Stimulated activated CD8-positive, alpha-beta memory T cell treated with anti-CD3 and anti-CD28 coated beads, Interleukin-4, amount 100 ng/mL, for 4 hours (primary cell): ENCODE data around the gene CACNG1.

Experiments used
- DNase-seq, 2 donors: peaks; one replicate each; pipeline ENCODE4 v3.0.0-alpha.2; 2020; ENCODE audit warnings: low read depth in 2 of 2, low spot score in 1 of 2

The CACNG1 gene

DNA sequence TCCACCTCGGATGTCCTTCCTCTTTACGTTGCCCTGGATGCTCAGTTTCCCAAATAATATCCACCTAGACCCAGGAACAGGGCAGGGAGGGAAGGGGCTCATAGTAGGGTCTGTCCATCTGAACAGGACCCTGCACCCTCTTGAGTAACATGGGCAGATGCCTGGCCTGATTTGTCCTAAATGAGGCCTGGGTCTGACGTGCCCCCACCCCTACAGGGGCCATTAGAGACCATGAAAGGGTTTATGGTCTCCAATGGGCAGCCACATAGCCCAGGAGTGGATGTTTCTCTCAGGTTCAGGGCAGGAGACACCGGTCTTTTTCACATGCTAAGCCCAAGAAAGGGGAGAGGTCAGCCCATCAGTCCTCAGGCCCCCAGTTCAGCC is 6.8 kb downstream of the CACNG1 start:
- no peak for DNase-seq

- DNase-seq: no peak
These were observed 7.5 kb downstream of the CACNG1 start for GRCh38 chr17:67051837-67052236.

- DNase-seq: no peak
These were observed 8.5 kb downstream of the CACNG1 start for GRCh38 chr17:67052720-67053437.

GRCh38 chr17:67053438-67054000 is 9.2 kb downstream of the CACNG1 start:
- DNase-seq: no peak

DNA sequence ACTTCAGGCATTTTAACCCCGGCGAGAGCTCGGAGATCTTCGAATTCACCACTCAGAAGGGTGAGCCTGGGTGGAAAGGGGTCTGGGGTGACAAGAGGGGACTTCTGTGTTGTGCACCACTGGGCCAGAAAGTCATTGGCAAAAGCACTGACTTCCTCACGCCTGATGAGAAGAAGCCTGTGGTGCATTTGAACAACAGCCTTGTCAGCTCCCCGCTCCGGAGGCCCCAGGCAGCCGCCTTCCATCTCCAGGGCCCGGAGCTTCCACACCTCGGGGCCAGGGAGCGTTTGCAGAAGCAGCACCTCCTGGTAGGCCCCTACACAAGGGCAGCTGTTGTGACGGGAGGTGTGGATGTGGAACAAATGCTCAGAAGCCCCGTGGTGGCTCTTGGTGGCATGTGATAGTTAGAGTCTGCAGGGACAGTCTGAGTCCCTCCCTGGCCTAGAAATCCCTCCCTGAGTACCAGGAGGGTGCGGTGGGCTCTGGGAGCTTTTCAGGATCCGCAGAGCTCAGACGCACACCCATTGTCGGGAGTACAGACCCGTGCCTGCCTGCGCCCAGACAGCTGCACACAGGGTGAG is 9.7 kb downstream of the CACNG1 start:
- DNase-seq: no peak

DNA sequence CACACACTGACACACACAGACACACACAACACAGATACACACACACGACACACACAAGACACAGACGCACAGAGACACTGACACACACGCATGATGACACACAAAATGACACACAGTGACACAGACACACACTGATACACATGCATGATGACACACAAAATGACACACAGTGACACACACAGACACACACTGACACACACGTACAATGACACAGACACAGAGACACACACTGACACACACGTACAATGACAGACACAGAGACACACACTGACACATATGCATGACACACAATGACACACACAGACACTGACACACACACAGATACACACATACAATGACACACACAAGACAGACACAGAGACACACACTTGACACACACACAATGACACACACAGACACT is 10.3 kb downstream of the CACNG1 start:
- no peak for DNase-seq

DNA sequence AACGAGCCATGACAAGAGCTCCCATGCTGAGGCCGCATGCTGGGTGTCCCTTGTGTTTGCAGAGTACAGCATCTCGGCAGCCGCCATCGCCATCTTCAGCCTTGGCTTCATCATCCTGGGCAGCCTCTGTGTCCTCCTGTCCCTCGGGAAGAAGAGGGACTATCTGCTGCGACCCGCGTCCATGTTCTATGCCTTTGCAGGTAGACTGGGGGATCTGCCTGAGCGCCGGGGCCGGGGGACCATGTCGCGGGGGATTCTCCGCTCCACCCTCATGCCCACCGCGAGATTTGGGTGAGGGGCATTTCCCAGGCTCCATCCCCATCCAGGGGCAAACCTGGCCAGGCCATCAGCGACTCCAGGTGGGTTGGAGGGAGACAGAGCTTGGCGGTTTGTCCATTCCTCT is 10.7 kb downstream of the CACNG1 start:
- no peak for DNase-seq

DNA sequence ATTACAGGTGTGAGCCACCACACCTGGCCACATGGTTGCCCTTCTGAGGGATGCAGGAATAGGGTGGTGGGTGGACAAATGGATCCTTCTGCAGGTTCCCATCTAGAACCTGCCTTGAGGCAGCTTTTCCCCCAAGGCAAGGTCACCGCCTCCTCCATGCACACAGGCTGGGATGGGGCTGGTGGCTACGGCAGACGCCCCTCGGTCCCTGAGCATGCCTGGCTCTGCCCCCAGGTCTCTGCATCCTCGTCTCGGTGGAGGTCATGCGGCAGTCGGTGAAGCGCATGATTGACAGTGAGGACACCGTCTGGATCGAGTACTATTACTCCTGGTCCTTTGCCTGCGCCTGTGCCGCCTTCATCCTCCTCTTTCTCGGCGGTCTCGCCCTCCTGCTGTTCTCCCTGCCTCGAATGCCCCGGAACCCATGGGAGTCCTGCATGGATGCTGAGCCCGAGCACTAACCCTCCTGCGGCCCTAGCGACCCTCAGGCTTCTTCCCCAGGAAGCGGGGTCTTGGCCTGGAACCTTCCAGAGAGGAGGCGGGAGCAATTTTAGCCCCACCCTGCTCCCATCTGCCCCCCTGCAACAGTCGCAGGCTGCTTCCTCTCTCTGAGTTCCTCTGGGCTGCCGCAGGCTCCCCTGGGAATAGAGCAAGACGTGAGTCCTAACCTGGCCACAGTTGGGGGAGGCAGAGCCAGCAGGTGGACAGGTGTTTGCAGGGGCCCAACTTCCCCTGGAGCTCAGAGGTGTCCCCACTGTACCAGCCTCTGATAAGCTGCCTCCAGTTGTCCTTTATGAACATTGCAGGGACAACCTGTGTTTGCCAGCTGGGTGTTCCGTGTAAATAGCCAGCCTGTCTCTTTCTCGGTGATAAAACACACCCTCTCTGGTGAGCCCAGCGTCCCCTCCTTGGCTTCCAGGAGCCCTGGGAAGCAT is 11.7 kb downstream of the CACNG1 start:
- DNase-seq: no peak

- no peak for DNase-seq
These were observed 12.6 kb downstream of the CACNG1 start for GRCh38 chr17:67056746-67057490.

GRCh38 chr17:67058036-67058435 is 13.7 kb downstream of the CACNG1 start:
- DNase-seq: no peak

DNA sequence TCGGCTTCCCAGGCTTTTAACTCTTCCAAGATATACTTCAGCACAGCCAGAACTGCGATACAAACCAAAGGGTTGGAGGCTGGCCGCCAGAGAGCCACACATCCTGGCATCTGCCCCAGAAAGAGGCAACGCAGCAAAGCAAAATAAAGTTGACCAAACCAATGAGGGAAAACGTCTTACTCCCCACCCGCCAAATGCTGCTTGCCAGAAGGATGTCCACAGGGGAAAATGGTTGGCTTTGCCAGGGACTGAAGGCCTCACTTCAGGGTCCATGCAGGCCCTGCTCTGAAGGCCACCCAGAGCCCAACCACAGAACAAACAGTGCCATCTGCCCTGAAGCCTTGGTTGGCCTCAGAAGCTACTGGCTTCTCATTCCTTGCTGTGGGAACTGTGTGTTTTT is 15.0 kb downstream of the CACNG1 start:
- DNase-seq: no peak

GRCh38 chr17:67063141-67063540 is 18.8 kb downstream of the CACNG1 start:
- no peak for DNase-seq

DNA sequence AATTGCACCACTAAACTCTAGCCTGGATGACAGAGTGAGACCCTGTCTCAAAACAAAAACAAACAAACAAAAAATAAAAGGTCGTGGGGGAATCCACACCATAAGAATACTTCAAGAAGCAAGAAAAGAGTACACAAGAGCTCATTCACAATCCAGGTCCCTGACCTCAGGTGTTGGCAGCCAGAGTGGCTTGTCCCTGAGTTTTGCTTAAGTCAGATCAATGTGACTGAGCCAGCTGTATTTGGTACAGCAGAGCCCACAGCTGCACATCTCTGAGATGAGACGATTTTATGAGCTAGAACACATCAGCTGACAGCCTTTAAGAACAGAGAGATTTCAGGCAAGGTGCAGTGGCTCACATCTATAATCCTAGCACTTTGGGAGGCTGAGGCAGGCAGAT is 22.4 kb downstream of the CACNG1 start:
- no peak for DNase-seq

DNA sequence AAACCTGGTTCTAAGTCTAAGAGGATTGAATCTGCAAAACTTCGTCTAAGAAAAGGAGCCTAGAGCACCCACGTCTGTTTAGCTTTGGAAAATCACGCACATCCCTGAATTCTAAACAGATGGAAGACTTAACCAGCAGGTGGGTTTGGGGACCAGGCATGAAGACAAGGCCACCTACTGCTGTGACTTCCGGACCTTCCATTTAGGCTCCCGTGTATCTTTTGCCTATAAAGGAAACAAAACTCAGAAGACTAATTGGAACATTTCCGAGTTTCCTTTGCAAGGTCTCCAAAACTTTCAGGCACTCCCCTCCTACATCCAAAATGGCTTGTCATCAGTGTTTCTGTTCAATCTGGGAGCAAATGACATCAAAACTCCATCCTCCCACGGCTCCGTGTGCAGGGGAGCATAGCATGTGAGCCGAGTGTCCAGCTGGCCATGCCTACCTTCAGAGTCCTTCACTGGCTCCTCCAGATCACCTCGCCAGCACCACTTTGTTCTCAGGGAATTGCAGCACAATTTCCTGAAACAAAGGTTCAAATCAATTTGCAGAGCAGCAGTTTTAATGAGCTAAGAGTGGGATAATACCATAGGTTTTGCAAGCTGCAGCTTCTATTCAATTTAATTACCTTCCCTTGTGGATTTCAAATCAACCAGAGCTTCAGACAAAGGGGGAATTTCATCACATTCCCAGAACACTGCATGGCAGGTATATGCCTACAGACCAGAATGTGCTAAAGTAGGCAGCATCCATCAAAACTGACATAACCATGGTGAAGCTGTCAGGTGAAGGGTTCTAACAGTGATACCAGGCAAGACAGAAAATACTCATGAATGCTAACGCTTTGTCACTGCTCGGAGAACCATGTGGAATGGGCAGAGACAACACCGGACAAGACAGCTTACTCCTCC is 23.5 kb downstream of the CACNG1 start:
- DNase-seq: no peak

DNA sequence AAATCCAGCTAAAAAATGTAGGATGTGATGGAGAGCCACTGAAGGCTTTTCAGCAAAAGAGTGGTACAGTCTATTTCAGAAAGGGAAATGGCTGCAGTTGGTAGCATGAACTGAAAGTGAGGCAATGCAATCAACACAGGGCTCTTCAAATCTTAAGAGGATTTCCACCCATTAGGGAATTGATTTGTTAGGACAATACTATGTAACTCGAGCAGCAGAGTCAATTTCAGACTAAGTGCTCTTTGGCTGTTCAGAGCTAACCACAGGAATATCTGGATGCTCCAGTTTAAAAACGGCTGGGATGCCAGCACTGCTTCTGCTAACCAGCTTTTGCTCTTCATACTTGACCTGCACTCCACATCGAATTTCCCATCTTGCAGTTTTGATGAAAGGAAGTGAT is 24.6 kb downstream of the CACNG1 start:
- DNase-seq: no peak

DNA sequence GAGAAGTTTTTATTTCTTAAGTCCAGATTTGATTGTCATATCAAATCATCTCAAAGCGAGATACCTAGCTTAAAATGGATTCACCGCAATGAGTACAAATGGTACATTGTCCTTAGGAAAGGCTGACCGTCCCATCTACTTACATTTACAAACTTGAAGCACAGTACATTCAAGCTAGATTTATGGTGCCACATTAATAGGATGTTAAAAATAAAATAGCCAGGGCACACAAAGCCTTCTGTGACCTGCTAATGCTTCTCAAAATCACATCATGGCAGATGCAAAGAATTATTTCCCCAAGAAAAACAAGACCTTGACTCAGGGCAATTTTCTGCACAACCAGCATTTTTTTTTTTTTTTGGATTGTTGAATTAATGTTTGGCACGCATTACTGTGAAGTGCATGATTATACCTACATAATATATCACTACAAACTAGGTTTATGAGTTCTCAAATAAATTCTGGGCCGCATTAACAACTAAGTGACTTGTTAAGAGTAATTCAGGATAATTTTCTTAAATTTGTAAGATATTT is 25.3 kb downstream of the CACNG1 start:
- DNase-seq: no peak

GRCh38 chr17:67071595-67071994 is 27.2 kb downstream of the CACNG1 start:
- DNase-seq: no peak

DNA sequence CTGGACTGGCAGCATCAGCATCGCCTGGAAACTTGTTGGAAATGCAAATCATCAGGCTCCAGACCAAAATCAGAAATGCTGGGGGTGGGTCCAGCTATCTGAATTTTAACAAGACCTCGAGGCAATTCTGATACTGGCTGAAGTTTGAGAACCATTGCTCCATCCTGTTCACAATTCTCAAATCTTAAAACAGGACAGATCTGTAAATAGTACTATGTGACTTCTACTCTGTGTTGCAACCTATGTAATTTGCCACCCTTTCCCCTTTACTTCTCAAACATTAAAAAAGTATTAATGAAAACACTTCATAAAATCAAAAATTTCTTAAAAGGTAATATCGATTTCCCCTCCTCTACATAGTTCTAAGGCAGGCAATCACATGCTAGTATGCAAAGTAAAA is 28.5 kb downstream of the CACNG1 start:
- no peak for DNase-seq

DNA sequence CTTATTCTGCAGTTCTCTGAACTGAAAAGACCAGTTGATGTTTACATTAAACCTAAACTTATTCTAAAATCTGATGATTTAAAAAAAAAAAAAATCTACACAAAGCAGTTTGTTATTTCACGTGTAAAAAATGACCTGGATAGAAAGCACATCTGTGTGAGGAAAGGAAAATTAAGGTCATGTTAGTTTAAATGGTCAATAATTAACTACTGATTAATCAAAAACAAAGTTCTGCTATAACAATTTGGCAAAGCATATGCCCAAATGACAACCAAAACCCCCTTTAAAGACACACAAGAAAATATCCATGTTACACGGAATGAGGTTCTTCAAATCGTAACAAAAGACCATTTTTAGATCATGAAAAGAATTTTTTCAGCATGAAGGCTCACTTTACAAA is 30.4 kb downstream of the CACNG1 start:
- DNase-seq: no peak

DNA sequence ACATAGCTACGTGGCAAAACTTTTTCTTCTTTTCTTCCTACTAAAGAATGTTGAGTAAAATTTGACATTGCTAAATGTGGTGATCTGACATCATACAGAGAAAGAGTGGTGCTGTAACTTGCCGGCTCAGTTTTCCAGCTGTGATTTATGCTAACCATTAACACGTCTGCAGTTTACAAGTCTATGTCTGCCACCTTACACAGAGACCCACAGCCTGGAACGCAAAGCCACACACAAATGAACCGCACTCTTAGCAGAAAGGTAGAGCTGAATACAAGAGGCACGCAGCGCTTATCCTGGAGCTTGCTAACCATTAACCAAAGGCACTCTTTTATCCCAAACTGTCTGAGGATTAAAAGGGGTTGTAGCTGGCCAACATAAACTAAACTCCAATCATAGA is 31.9 kb downstream of the CACNG1 start:
- no peak for DNase-seq
